ENCODE data around the gene CPNE2.

DNA sequence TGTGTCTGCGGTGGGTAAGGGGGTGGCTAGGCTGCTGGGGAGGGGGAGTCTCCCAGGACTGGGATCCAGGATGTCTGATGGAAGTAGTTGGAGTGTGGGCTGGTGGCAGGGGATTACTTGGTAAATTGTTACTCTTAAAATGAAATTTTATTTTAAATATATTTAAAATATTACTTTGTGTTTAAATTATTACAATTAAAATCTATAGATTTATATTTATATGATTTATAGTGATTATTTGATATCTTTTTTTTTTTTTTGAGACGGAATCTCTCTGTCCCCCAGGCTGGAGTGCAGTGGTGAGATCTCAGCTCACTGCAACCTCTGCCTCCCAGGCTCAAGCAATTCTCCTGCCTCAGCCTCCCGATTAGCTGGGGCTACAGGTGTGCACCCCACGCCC is 18.6 kb downstream of the CPNE2 start:
- TF ChIP-seq, protein P1, sequence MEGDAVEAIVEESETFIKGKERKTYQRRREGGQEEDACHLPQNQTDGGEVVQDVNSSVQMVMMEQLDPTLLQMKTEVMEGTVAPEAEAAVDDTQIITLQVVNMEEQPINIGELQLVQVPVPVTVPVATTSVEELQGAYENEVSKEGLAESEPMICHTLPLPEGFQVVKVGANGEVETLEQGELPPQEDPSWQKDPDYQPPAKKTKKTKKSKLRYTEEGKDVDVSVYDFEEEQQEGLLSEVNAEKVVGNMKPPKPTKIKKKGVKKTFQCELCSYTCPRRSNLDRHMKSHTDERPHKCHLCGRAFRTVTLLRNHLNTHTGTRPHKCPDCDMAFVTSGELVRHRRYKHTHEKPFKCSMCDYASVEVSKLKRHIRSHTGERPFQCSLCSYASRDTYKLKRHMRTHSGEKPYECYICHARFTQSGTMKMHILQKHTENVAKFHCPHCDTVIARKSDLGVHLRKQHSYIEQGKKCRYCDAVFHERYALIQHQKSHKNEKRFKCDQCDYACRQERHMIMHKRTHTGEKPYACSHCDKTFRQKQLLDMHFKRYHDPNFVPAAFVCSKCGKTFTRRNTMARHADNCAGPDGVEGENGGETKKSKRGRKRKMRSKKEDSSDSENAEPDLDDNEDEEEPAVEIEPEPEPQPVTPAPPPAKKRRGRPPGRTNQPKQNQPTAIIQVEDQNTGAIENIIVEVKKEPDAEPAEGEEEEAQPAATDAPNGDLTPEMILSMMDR (IDR thresholded peaks at IDR 0.05): no peak
- TF ChIP-seq POLR2AphosphoS5 (IDR thresholded peaks at IDR 0.05; ENCODE audit: insufficient read depth in 1 of 2, low read depth in 1 of 2): no peak
- TF ChIP-seq POLR2A (IDR thresholded peaks at IDR 0.05): no peak

Measured in vagina (tissue), 2 donors.